Endothelial cell of umbilical vein (primary cell): ENCODE measurements around the gene DTX3. TPM values are rescaled to one million over a fixed set of nuclear protein-coding genes. Genes with fewer than 3 reads are reported as not detected.

Experiments
- BruUV-seq: library from RNA; stranded (reverse); fragments of 400-500 nt; replicated peaks from 2 replicates; lab custom pipeline; 2021; lab: Mats Ljungman, UMichigan
- CTCF ChIA-PET: fragments of 300-600, 350-600 bp; sonication (Branson Sonifier 250); formaldehyde crosslinking; loops from one replicate; lab custom pipeline; 2021; ENCODE audit warnings: antibody characterized with exemption, inconsistent platforms; lab: Charles Lee
- POLR2A ChIA-PET: fragments of 300-600, 350-600 bp; sonication (Branson Sonifier 250); formaldehyde crosslinking; loops from one replicate; lab custom pipeline; 2021; ENCODE audit warnings: antibody characterized with exemption, inconsistent platforms; lab: Charles Lee
- DNase-seq: peaks from one replicate; pipeline ENCODE4 v3.0.0-alpha.2; 2011; ENCODE audit warnings: low read depth, low spot score
- FAIRE-seq: peaks from 2 replicates; lab custom pipeline; 2011; peaks lifted over from hg19 to GRCh38; lab: Jason Lieb, UNC
- H2AFZ ChIP-seq: 2 replicates; pipeline ENCODE4 v1.6.0; 2012; ENCODE audit warnings: low read depth, low read length, control low read depth, inconsistent platforms
- H3K27ac ChIP-seq: 2 replicates; pipeline ENCODE4 v1.5.1; 2011; ENCODE audit warnings: low read depth, mild to moderate bottlenecking, control low read depth, low read length, moderate library complexity; ENCODE audit not compliant: insufficient read depth
- H3K27me3 ChIP-seq, 2 experiments: 2 replicates each; pipeline versions ENCODE4 v1.6.0 to v1.6.1; 2011; ENCODE audit warnings: low read length in 2 of 2, mixed read lengths in 1 of 2; ENCODE audit not compliant: control insufficient read depth in 2 of 2, insufficient read depth in 2 of 2
- H3K36me3 ChIP-seq, 2 experiments: 2 replicates in 1 of 2; 3 replicates in 1 of 2; pipeline ENCODE4 v1.5.1; 2011; ENCODE audit warnings: low read length in 2 of 2, mild to moderate bottlenecking in 1 of 2, moderate library complexity in 1 of 2; ENCODE audit not compliant: control insufficient read depth in 2 of 2, insufficient read depth in 2 of 2; ENCODE audit errors: extremely low read depth in 1 of 2
- H3K4me1 ChIP-seq: 3 replicates; pipeline ENCODE4 v1.5.1; 2011; ENCODE audit warnings: mild to moderate bottlenecking, low read length; ENCODE audit not compliant: control insufficient read depth, insufficient read depth; ENCODE audit errors: extremely low read depth
- H3K4me2 ChIP-seq: 2 replicates; pipeline ENCODE4 v1.6.1; 2011; ENCODE audit warnings: low read length, control low read depth, mixed read lengths; ENCODE audit not compliant: insufficient read depth
- H3K4me3 ChIP-seq, 3 experiments: fragments of 200-600 bp in 1 of 3; sonication (generic), shearing (Covaris generic) in 1 of 3; replicated peaks in 1 of 3; 2 replicates each; pipeline ENCODE4 v1.5.1; 2011 to 2016; ENCODE audit warnings: control low read depth in 3 of 3, low read length in 3 of 3, mild to moderate bottlenecking in 2 of 3, inconsistent platforms in 1 of 3, low read depth in 1 of 3, moderate library complexity in 1 of 3; ENCODE audit not compliant: insufficient read depth in 1 of 3
- H3K79me2 ChIP-seq: 2 replicates; pipeline ENCODE4 v1.6.0; 2012; ENCODE audit warnings: low read length, inconsistent platforms; ENCODE audit not compliant: control insufficient read depth, insufficient read depth
- H3K9ac ChIP-seq: replicated peaks from 2 replicates; pipeline ENCODE3; 2011; ENCODE audit warnings: low read length, control low read depth; ENCODE audit not compliant: insufficient read depth; ENCODE audit errors: extremely low read depth
- H3K9me1 ChIP-seq: replicated peaks from 3 replicates; pipeline ENCODE4 v1.6.0; 2011; ENCODE audit warnings: mild to moderate bottlenecking, low read length; ENCODE audit not compliant: control insufficient read depth, insufficient read depth; ENCODE audit errors: extremely low read depth
- H3K9me3 ChIP-seq: replicated peaks from 2 replicates; pipeline ENCODE4 v1.5.1; 2012; ENCODE audit warnings: low read length, inconsistent platforms; ENCODE audit not compliant: control insufficient read depth, insufficient read depth
- H4K20me1 ChIP-seq: replicated peaks from 2 replicates; pipeline ENCODE3; 2011; ENCODE audit warnings: mild to moderate bottlenecking, low read length; ENCODE audit not compliant: control insufficient read depth, insufficient read depth; ENCODE audit errors: extremely low read depth
- EZH2 ChIP-seq: IDR thresholded peaks from 2 replicates; pipeline ENCODE4 v1.6.1; 2012; ENCODE audit warnings: borderline replicate concordance, low read depth, mild to moderate bottlenecking, moderate library complexity, low read length, inconsistent platforms; ENCODE audit not compliant: severe bottlenecking
- GATA2 ChIP-seq: IDR thresholded peaks from 2 replicates; pipeline ENCODE4 v1.7.0; 2011; ENCODE audit warnings: low read depth, mild to moderate bottlenecking, moderate library complexity, mixed read lengths, low read length; ENCODE audit not compliant: insufficient read length, insufficient read depth
- JUN ChIP-seq: IDR thresholded peaks from 2 replicates; pipeline ENCODE4 v1.6.1; 2011; ENCODE audit warnings: borderline replicate concordance, low read depth; ENCODE audit not compliant: insufficient read length, insufficient read depth
- POLR2A ChIP-seq: IDR thresholded peaks from 2 replicates; pipeline ENCODE4 v1.6.1; 2012; ENCODE audit warnings: low read depth, mild to moderate bottlenecking, control low read depth, low read length
- dilution Hi-C: fragments of 300-500 bp; cut with MboI; formaldehyde crosslinking; loops from one replicate; pipeline ENCODE4 v1.15.0; 2019; ENCODE audit warnings: low sequenced_read_pairs; ENCODE audit not compliant: extremely low pct_ligation_motif_present
- intact Hi-C: fragments of 100-400 bp; cut with micrococcal nuclease; formaldehyde crosslinking; loops from one replicate; pipeline ENCODE4 v1.10.0; 2022
- polyA plus RNA-seq, 4 experiments: library from polyadenylated mRNA; depleted of rRNA in 3 of 4; stranded (reverse) in 3 of 4; unstranded in 1 of 4; fragments of >200 nt; gene quantifications; 2 replicates each; pipeline versions ENCODE4 v1.2.1 to v1.2.3, GENCODE V29; 2011 to 2012; ENCODE audit warnings: missing spikeins in 1 of 4
- total RNA-seq: library from RNA; stranded (reverse); gene quantifications from 2 replicates; pipeline ENCODE4 v1.2.3, GENCODE V29; 2021
- TF ChIP-seq, protein P1 (sequence below), 2 donors: IDR thresholded peaks; 1 replicate in 1 of 2; 2 replicates in 1 of 2; pipeline ENCODE4 v1.5.1; 2011; ENCODE audit warnings: low read length in 2 of 2, mild to moderate bottlenecking in 2 of 2, moderate library complexity in 2 of 2, control low read depth in 1 of 2, inconsistent platforms in 1 of 2, low read depth in 1 of 2; ENCODE audit not compliant: insufficient read depth in 1 of 2; ENCODE audit errors: extremely low read depth in 1 of 2

DTX3 gene
- total and polyA plus RNA-seq, 2 donors (not counting 3 experiments of a cell fraction or from before 2014, with no cell fraction given) = 34.5 to 51.4 TPM

DNA sequence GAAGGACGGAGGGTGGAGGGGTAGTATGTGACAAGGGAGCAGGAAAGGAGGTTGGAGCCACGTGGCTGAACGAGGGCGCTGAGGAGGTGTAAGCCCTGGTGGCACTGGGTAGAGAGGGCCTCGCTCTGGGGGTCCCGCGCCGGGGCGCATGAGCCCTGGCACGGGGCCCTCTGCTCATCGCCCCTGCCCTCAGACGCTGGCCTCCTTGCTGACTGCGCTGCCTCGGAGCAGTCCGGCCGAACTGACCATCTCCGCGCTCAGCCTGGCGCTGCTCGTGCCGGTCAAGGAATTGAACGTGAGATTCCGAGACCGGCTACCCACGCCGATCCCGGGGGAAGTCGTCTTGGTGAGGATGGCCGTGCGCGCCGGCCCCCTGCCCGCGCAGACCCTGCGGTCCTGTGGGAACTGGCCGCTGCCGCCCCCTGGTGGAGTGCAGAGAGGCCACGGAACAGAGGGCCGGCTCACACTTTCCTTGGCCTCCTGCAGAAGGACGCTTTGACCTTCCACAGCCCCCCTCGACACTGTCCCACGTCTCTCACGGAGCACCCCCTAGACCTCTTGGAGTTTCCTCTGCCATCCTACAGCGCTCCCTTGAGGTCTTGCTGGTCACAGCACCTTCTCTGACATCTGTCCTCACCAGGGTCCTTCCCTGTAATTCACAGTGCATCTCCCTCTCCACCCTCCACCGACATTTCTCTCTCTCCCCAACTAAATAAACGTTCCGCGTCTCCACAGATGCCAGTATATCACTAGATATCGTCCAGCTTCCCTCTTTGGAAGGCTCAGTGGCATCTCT lies 17.1 kb downstream of the DTX3 start:
- Histone ChIP-seq H3K9me3 (no peaks in the 10 kb centered on the region), H3K79me2 (no peaks in the 10 kb centered on the region), H3K36me3 (no peaks in the 10 kb centered on the region), H3K27ac (no peak overlapping the region), H2AFZ (peak overlapping the region; percentile 36), H3K4me2 (peak overlapping the region; percentile 59), H4K20me1 (no peaks in the 10 kb centered on the region), H3K27me3 (peaks cover 59 to 62% of the 10 kb centered on the region in 2 experiments), H3K9me1 (no peaks in the 10 kb centered on the region), H3K9ac (no peak overlapping the region), H3K4me1 (peaks cover 5% of the 10 kb centered on the region), H3K4me3 (peak overlapping the region in 1 of 3 experiments; percentile 14)
- ChIA-PET CTCF (interaction anchor here (0.7 to 7.2 kb wide), 14 partner anchors 10 to 163 kb away, joined by 3 to 113 read pairs (median 7); partner anchors contain the start of genes ARHGEF25, B4GALNT1, DTX3 and GLI1), POLR2A (no interaction called here)
- peak; percentile 77 for TF ChIP-seq EZH2
- TF ChIP-seq JUN = no peak
- TF ChIP-seq POLR2A = no peak
- TF ChIP-seq GATA2 = no peak
- TF ChIP-seq, protein P1, sequence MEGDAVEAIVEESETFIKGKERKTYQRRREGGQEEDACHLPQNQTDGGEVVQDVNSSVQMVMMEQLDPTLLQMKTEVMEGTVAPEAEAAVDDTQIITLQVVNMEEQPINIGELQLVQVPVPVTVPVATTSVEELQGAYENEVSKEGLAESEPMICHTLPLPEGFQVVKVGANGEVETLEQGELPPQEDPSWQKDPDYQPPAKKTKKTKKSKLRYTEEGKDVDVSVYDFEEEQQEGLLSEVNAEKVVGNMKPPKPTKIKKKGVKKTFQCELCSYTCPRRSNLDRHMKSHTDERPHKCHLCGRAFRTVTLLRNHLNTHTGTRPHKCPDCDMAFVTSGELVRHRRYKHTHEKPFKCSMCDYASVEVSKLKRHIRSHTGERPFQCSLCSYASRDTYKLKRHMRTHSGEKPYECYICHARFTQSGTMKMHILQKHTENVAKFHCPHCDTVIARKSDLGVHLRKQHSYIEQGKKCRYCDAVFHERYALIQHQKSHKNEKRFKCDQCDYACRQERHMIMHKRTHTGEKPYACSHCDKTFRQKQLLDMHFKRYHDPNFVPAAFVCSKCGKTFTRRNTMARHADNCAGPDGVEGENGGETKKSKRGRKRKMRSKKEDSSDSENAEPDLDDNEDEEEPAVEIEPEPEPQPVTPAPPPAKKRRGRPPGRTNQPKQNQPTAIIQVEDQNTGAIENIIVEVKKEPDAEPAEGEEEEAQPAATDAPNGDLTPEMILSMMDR (IDR thresholded peaks at IDR 0.05; ENCODE audit: extremely low read depth in 1 of 2, insufficient read depth in 1 of 2, low read depth in 1 of 2, low read length in 2 of 2) = peak; percentile 94 to 98
- FAIRE-seq (peak; percentile 62), DNase-seq (peak; percentile 52)
- dilution Hi-C loops (no loop called here), intact Hi-C loops (loop anchor here (1.0 to 2.0 kb wide), 3 partner anchors 12 to 163 kb away; partner anchors contain the start of genes B4GALNT1 and GLI1)
- BruUV-seq = no TSS peak
